Esophagus squamous epithelium (tissue), 5 donors: ENCODE measurements around the gene EFNB1. TPM values are rescaled to one million over a fixed set of nuclear protein-coding genes. Genes with fewer than 3 reads are reported as not detected.
A peak's percentile ranks its signal among the peaks of the same experiment; 100 is the strongest.
"Not testable (repeated sequence)": the region's sequence is repeated elsewhere in the genome, so short reads cannot be mapped to it uniquely, and the experiment has no call there.

ENCODE experiments used
- DNase-seq: peaks from one replicate; lab custom pipeline; 2025; lab: John Stamatoyannopoulos, UW
- H3K27ac ChIP-seq, 4 donors: fragments of 200-600 bp; sonication (generic); one replicate each; pipeline ENCODE4 v1.5.1; 2016 to 2019; ENCODE audit warnings: mild to moderate bottlenecking in 1 of 4
- H3K27me3 ChIP-seq, 4 donors: fragments of 200-600 bp; sonication (generic); 1 replicate in 3 of 4; 2 replicates in 1 of 4; pipeline versions ENCODE4 v1.5.1 to v1.6.0; 2017 to 2021; ENCODE audit warnings: antibody characterized with exemption in 1 of 4
- H3K36me3 ChIP-seq, 3 donors: fragments of 200-600 bp; sonication (generic); one replicate each; pipeline ENCODE4 v1.5.1; 2016 to 2019
- H3K4me1 ChIP-seq, 3 donors: fragments of 200-600 bp; sonication (generic); one replicate each; pipeline ENCODE4 v1.5.1; 2017 to 2019
- H3K4me3 ChIP-seq, 4 donors: fragments of 200-600 bp; sonication (generic); 1 replicate in 3 of 4; 2 replicates in 1 of 4; pipeline ENCODE4 v1.5.1; 2016 to 2019; ENCODE audit warnings: mild to moderate bottlenecking in 2 of 4, moderate library complexity in 1 of 4
- H3K9me3 ChIP-seq, 3 donors: fragments of 200-600 bp; sonication (generic); one replicate each; pipeline ENCODE4 v1.5.1; 2016 to 2019
- CTCF ChIP-seq, 6 experiments: fragments of 450-650 bp in 4 of 6; fragments of 200-600 bp in 2 of 6; sonication (generic) in 2 of 6; IDR thresholded peaks; one replicate each; pipeline ENCODE4 v1.5.1; 2016 to 2019; ENCODE audit warnings: antibody characterized with exemption in 6 of 6, mild to moderate bottlenecking in 4 of 6, moderate library complexity in 4 of 6
- POLR2A ChIP-seq, 4 donors: fragments of 450-650 bp; IDR thresholded peaks; one replicate each; pipeline ENCODE4 v1.6.1; 2017; ENCODE audit warnings: antibody characterized with exemption in 4 of 4, mild to moderate bottlenecking in 4 of 4, moderate library complexity in 3 of 4
- WGBS, 2 donors: methylation state at CpG; one replicate each; pipeline ENCODE4 v1.1.5; 2018; 5-methylcytosine and 5-hydroxymethylcytosine counted together
- intact Hi-C: fragments of 100-400 bp; cut with DNase I; formaldehyde crosslinking; loops from one replicate; pipeline ENCODE4 v1.15.0; 2022
- total RNA-seq, 4 donors: library from RNA; depleted of rRNA; stranded (reverse); fragments of >200 nt; gene quantifications; one replicate each; pipeline ENCODE4 v1.1.0, GENCODE V29; 2016
- donor health status: DM: yes; HTN: yes; CAD: no.

Gene EFNB1
- total RNA-seq, 4 donors from 2014 or later: 40.4 to 53.4 (median 46.7) TPM

GRCh38 chrX:68794461-68794860, 34.4 kb upstream of the EFNB1 start:
- TF ChIP-seq CTCF (IDR thresholded peaks at IDR 0.05): no peak
- no peak for TF ChIP-seq POLR2A (IDR thresholded peaks at IDR 0.05)
- 50 to 76% methylated on average over 2 to 4 of the region's 4 CpGs for WGBS, 2 donors
- no peaks in the 10 kb centered on the region for H3K36me3 ChIP-seq

GRCh38 chrX:68795741-68796140, 33.1 kb upstream of the EFNB1 start:
- intact Hi-C loops: no loop called here
- Histone ChIP-seq H3K36me3 (no peaks in the 10 kb centered on the region), H3K27ac (no peak overlapping the region), H3K9me3 (peaks cover 0 to 12% (median 8%) of the 10 kb centered on the region in 3 donors), H3K4me3 (no peak overlapping the region), H3K4me1 (no peaks in the 10 kb centered on the region), H3K27me3 (no peaks in the 10 kb centered on the region)
- no peak for TF ChIP-seq CTCF (IDR thresholded peaks at IDR 0.05)
- TF ChIP-seq POLR2A (IDR thresholded peaks at IDR 0.05): no peak
- 87 to 95% methylated on average over 2 to 3 of the region's 3 CpGs for WGBS, 2 donors
- DNase-seq: no peak

More at GRCh38 chrX:68794461-68794860, 34.4 kb upstream of the EFNB1 start:
- Histone ChIP-seq H3K27me3 (no peaks in the 10 kb centered on the region), H3K9me3 (peaks cover 0 to 12% (median 8%) of the 10 kb centered on the region in 3 donors), H3K4me1 (no peaks in the 10 kb centered on the region), H3K4me3 (no peak overlapping the region), H3K27ac (no peak overlapping the region)
- no peak for DNase-seq
- intact Hi-C loops: no loop called here

- not testable (repeated sequence) for H3K27me3 ChIP-seq
- peaks cover 0 to 12% (median 8%) of the 10 kb centered on the region in 3 donors for H3K9me3 ChIP-seq
These were observed 30.4 kb upstream of the EFNB1 start for GRCh38 chrX:68798400-68798799.

GRCh38 chrX:68801737-68802290, 27.0 kb upstream of the EFNB1 start:
- no peak for DNase-seq
- Histone ChIP-seq H3K4me3 (no peak overlapping the region), H3K9me3 (peaks cover 0 to 12% (median 8%) of the 10 kb centered on the region in 3 donors), H3K36me3 (no peaks in the 10 kb centered on the region), H3K27ac (no peak overlapping the region), H3K27me3 (no peaks in the 10 kb centered on the region), H3K4me1 (no peaks in the 10 kb centered on the region)
- WGBS, 2 donors: 64 to 72% methylated on average over 4 of the region's 4 CpGs
- TF ChIP-seq CTCF (IDR thresholded peaks at IDR 0.05): no peak
- TF ChIP-seq POLR2A (IDR thresholded peaks at IDR 0.05): no peak
- intact Hi-C loops: loop anchor here (10.0 kb wide), 1 partner anchor 57 kb away; no protein-coding TSS in a partner anchor

More at GRCh38 chrX:68798400-68798799, 30.4 kb upstream of the EFNB1 start:
- H3K4me1 ChIP-seq, H3K36me3 ChIP-seq, intact Hi-C loops, H3K27ac ChIP-seq, H3K4me3 ChIP-seq, DNase-seq: not testable (repeated sequence)

GRCh38 chrX:68807818-68808217, 21.0 kb upstream of the EFNB1 start:
- H3K4me1 ChIP-seq: no peaks in the 10 kb centered on the region
- WGBS, 2 donors: 28 to 53% methylated on average over 2 to 3 of the region's 3 CpGs
- no peaks in the 10 kb centered on the region for H3K36me3 ChIP-seq
- peaks cover 0 to 5% (median 0%) of the 10 kb centered on the region in 4 donors for H3K27me3 ChIP-seq
- no peak overlapping the region for H3K4me3 ChIP-seq
- intact Hi-C loops: loop anchor here (10.0 kb wide), 1 partner anchor 63 kb away; no protein-coding TSS in a partner anchor
- TF ChIP-seq CTCF (IDR thresholded peaks at IDR 0.05): peak in 2 of 6 experiments; percentile 24 to 30
- no peak for TF ChIP-seq POLR2A (IDR thresholded peaks at IDR 0.05)
- H3K9me3 ChIP-seq: no peaks in the 10 kb centered on the region
- DNase-seq: no peak
- no peak overlapping the region for H3K27ac ChIP-seq
